Stimulated activated CD4-positive, alpha-beta T cell treated with anti-CD3 and anti-CD28 coated beads, Interleukin-15, amount 100 ng/mL, for 48 hours (primary cell): ENCODE results near the gene SETD1A.

Experiments used
- DNase-seq, 2 donors: peaks; one replicate each; pipeline ENCODE4 v3.0.0-alpha.2; 2020; ENCODE audit warnings: low read depth in 2 of 2

The SETD1A gene

DNA sequence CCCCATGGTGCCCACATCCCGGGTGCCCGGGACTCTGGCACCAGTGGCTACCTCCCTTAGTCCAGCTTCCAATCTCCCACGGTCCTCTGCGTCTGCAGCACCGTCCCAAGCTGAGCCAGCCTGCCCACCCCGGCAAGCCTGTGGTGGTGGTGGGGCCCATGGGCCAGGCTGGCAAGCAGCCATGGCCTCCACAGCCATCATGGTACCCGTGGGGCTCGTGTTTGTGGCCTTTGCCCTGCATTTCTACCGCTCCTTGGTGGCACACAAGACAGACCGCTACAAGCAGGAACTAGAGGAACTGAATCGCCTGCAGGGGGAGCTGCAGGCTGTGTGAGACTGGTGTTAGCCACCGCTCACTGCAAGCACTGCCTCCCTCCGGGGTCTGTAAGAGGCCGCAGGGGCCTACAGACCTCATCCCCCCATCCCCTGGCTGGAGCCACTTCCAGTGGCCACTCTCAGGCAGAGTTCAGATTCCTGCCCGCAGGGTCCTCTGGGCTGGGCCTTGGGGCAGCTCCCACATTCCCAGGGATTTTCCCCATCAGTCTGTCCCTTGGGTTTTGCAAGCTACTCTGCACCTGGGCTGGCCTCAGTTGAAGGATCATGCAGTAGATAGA, 3.9 kb upstream of the SETD1A start:
- DNase-seq: peak; percentile 40 to 57

DNA sequence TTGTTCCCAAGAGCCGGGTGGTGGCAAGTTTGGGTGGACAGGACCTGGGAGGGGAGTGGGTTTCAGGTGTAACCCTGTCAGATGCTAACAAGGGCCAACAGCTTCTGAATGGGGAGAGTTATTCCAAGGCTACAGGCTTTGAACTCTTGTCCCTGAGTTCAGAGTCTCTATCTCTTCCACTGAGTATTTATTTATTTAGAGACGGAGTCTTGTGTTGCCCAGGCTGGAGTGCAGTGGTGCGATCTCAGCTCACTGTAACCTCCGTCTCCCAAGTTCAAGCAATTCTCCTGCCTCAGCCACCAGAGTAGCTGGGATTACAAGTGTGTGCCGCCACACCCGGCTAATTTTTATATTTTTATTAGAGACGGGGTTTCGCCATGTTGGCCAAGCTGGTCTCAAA, 2.6 kb upstream of the SETD1A start:
- no peak for DNase-seq

DNA sequence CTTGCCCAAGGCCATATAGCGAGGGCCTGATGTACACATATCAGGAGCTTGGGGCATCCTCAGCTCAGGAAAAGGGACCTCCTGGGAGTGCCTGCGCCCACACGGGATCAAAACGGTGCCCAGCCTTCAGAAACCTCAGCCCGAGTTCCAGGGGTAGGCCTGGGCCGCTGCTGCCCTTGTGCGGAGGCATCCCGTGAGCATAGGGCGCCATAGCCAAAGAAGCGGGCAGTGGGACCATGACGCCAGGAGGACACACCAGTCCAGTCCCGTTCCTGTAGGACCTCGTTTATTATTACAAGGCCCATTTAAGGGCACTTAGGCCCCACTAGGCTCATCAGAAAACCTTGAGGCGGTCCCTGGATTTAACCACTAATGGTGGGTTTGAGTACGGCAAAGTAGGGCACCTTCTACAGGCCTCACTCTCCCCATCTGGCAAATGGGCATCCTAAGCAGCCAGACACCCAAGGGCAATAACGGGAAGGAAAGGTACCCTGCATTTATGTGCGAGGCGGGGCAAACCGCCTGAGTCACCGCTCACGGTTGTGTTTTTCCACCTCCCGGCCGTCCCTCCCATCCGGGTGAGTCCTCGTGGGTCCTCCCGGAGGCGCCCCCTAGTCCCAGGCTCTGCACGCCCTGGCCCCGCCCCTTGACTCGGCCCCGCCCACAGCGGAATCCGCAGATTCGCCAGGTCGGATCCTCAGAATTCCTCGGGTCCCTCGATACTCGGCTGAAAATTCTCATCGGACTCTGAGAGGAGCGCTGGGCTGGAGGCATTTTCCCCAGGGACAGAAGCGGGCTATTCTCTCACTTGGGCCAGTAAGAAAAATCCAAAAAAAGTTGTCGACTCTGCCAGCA, 726 bp upstream of the SETD1A start:
- DNase-seq: peak; percentile 89 to 90

DNA sequence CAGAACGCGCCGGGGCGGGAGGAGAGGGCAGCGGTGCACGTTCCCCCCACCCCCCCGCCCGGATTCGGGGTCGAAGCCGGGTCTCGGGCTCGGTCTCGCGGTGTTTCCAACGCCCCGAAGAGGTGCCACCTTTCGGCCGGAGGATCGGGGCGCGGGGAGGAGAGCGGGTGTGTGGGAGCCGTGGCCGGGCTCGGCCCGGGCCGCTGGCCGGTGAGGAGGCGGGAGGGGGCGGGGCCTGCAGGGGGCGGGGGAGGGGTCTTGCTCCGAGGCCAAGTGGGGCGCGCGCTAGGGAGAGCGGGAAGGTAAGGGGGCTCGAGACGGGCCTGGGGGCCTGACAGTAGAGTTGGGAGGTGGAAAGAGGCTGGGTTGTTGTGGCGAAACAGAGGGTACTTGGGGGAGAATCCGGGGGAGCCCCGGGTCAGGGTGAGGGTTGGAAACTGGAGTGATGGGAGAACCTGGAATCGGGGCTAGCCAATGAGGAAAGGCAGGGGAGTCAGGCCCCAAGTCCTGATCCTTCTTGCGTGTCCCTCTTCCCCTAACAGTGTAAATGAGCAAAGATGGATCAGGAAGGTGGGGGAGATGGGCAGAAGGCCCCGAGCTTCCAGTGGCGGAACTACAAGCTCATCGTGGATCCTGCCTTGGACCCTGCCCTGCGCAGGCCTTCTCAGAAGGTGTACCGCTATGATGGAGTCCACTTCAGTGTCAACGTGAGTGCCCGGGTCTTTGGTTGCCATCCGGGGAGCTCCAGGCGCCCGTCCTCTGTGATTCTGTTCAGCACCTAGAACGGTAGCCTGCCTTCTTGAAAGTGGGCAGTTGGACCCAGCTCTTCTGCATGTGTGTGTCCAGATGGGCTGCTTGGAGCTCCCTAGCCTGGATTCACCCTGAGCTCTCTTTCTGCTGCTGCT, 873 bp downstream of the SETD1A start:
- DNase-seq: no peak

DNA sequence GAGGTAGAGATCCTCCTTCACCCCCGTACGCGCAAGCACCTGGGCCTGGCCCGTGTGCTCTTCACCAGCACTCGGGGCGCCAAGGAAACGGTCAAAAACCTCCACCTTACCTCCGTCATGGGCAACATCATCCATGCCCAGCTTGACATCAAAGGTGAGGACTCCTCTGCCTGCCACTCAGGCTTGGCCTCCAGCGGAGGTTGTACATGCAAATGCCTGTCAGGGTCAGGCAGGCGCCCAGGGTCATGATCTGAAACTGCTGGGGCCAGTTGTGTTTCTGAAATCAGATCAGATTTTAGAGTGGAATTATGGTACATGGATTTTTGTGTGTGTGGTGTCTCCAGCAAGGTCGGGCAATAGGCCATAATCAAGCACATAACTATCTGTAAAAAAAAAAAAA, 3.8 kb downstream of the SETD1A start:
- DNase-seq: no peak

DNA sequence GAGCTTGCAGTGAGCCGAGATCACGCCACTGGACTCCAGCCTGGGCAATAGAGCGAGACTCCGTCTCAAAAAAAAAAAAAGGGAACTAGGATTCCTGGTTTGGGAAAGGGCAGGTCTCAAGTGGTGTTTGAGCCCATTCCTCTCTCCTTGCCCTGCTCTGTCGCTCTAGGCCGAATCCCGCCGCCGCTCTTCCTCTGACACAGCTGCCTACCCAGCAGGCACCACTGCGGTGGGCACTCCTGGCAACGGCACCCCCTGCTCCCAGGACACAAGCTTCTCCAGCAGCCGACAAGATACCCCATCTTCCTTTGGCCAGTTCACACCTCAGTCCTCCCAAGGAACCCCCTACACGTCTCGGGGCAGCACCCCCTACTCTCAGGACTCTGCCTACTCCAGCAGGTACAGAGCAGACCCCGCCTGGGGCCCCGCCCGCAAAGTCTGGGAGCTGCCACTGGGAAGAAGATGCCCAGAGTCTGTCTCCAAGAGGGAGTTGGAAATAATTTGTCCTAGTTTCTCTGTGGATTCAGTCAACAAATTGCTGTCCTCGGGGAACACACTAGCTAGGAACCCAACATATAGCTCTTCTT, 6.5 kb downstream of the SETD1A start:
- no peak for DNase-seq

DNA sequence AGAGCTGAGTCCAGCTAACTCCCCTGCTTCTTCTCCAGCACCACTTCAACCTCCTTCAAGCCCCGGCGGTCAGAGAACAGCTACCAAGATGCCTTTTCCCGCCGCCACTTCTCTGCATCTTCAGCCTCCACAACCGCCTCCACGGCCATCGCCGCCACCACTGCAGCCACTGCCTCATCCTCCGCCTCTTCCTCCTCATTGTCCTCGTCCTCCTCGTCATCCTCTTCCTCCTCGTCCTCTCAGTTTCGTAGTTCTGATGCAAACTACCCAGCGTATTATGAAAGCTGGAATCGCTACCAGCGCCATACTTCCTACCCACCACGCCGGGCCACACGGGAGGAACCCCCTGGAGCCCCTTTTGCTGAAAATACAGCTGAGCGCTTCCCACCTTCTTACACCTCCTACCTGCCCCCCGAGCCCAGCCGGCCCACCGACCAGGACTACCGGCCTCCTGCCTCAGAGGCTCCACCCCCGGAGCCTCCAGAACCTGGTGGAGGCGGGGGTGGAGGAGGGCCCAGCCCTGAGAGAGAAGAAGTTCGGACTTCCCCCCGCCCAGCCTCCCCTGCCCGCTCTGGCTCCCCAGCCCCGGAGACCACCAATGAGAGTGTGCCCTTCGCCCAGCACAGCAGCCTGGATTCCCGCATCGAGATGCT, 7.1 kb downstream of the SETD1A start:
- DNase-seq: no peak

DNA sequence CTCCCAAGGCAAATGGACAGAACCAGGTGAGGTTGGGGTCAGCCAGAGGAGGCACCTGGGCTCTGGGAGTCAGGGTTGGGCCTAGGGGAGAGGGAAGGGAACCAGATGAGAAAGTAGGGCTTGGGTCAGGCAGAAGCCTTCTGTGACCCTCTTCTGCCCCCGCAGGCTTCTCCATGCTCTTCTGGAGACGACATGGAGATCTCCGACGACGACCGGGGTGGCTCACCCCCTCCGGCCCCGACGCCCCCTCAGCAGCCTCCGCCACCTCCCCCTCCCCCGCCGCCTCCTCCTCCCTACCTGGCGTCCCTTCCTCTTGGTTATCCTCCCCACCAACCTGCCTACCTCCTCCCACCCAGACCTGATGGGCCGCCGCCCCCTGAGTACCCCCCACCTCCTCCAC, 7.9 kb downstream of the SETD1A start:
- no peak for DNase-seq

GRCh38 chr16:30966033-30966619, 8.6 kb downstream of the SETD1A start:
- no peak for DNase-seq

DNA sequence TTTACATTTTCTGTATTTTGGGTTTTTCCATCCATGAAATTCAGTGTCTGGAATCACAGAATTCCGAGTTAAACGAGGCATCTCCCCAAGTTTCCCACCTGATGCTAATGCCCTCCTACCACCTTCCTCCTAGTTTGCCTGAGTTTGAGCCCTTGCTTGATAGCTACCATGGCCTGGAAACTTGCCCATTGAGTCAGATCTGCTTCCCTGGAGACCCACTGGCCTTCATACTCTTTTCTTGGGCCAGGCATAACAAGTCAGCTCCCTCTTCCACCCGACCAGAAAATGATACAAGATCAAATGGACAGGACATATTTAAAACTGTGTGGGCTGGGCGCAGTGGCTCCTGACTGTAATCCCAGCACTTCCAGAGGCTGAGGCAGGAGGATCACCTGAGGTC, 10.2 kb downstream of the SETD1A start:
- DNase-seq: no peak

GRCh38 chr16:30969246-30969842, 11.8 kb downstream of the SETD1A start:
- no peak for DNase-seq

- DNase-seq: no peak
Measured at GRCh38 chr16:30971298-30971697, 13.7 kb downstream of the SETD1A start.

DNA sequence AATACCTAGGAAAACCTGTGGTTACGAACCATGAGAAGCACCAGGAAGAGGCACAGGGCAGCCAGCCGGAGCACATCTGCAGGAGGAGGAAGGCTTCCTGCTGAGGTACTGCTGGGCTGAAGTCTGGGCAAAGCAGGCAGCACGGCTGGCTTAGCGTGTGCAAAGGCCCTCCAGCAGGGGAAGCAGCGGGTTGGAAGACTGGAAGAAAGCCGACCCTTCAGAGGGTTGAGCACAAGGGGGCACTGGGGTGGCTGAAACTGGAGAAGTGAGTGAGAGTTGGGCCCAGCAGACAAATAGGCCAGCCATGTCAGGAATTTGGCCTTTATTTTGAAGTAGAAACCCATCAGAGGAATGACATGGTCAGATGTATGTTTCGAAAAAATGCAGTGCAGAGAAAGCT, 15.3 kb downstream of the SETD1A start:
- no peak for DNase-seq

- no peak for DNase-seq
Measured at GRCh38 chr16:30974348-30974747, 16.8 kb downstream of the SETD1A start.

GRCh38 chr16:30976486-30976885, 18.9 kb downstream of the SETD1A start:
- DNase-seq: no peak

GRCh38 chr16:30977502-30977901, 19.9 kb downstream of the SETD1A start:
- DNase-seq: no peak

DNA sequence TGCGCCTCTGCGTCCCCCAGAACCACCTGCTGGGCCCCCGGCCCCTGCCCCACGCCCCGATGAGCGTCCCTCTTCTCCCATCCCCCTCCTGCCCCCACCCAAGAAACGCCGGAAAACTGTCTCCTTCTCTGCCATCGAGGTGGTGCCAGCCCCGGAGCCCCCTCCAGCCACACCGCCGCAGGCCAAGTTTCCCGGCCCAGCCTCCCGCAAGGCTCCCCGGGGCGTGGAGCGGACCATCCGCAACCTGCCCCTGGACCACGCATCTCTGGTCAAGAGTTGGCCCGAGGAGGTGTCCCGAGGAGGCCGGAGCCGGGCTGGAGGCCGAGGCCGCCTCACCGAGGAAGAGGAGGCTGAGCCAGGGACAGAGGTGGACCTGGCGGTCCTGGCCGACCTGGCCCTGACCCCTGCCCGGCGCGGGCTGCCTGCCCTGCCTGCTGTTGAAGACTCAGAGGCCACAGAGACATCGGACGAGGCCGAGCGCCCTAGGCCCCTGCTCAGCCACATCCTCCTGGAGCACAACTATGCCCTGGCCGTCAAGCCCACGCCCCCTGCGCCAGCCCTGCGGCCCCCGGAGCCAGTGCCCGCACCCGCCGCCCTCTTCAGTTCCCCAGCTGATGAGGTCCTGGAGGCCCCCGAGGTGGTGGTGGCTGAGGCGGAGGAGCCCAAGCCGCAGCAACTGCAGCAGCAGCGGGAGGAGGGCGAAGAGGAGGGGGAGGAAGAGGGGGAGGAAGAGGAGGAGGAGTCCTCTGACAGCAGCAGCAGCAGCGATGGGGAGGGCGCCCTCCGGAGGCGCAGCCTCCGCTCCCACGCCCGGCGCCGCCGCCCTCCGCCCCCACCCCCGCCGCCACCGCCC, 21.8 kb downstream of the SETD1A start:
- no peak for DNase-seq

- no peak for DNase-seq
Measured at GRCh38 chr16:30980023-30980371, 22.4 kb downstream of the SETD1A start.

- DNase-seq: no peak
Measured at GRCh38 chr16:30980434-30980833, 22.9 kb downstream of the SETD1A start.

GRCh38 chr16:30980959-30981358, 23.4 kb downstream of the SETD1A start:
- no peak for DNase-seq
